Mesendoderm (in vitro differentiated cells): Measurements from ENCODE around the gene COPS7A.

Experiments used
- DNase-seq: peaks from one replicate; pipeline ENCODE4 v3.0.0; 2013
- H2AK5ac ChIP-seq: 2 replicates; pipeline ENCODE4 v1.6.1; 2013; ENCODE audit warnings: low read length, inconsistent platforms
- H2BK120ac ChIP-seq: 2 replicates; pipeline ENCODE4 v1.6.1; 2013; ENCODE audit warnings: low read depth, mild to moderate bottlenecking, low read length, moderate library complexity, mixed read lengths
- H2BK15ac ChIP-seq: replicated peaks from 2 replicates; pipeline ENCODE4 v1.6.1; 2013; ENCODE audit warnings: low read depth, mild to moderate bottlenecking, moderate library complexity
- H2BK5ac ChIP-seq: 2 replicates; pipeline ENCODE4 v1.6.1; 2013; ENCODE audit warnings: low read length, inconsistent platforms
- H3K18ac ChIP-seq: 2 replicates; pipeline ENCODE4 v1.6.1; 2013; ENCODE audit warnings: mild to moderate bottlenecking, low read length, mixed read lengths
- H3K23ac ChIP-seq: one replicate; pipeline ENCODE4 v1.6.1; 2013; ENCODE audit warnings: low read length
- H3K27ac ChIP-seq: 2 replicates; pipeline ENCODE4 v1.5.1; 2013; ENCODE audit warnings: low read depth, mild to moderate bottlenecking, inconsistent platforms, low read length, moderate library complexity
- H3K27me3 ChIP-seq: 2 replicates; pipeline ENCODE4 v1.6.1; 2013; ENCODE audit warnings: low read length, control low read depth, mild to moderate bottlenecking, inconsistent platforms; ENCODE audit not compliant: insufficient read depth, poor library complexity
- H3K36me3 ChIP-seq: 2 replicates; pipeline ENCODE4 v1.6.1; 2013; ENCODE audit warnings: low read length, inconsistent platforms; ENCODE audit not compliant: control insufficient read depth, insufficient read depth
- H3K4ac ChIP-seq: one replicate; pipeline ENCODE4 v1.6.1; 2013; ENCODE audit warnings: low read depth, mild to moderate bottlenecking, low read length, moderate library complexity
- H3K4me1 ChIP-seq: 2 replicates; pipeline ENCODE4 v1.6.1; 2013; ENCODE audit warnings: low read depth, low read length, inconsistent platforms; ENCODE audit not compliant: control insufficient read depth
- H3K4me2 ChIP-seq: 2 replicates; pipeline ENCODE4 v1.6.1; 2013; ENCODE audit warnings: low read length
- H3K4me3 ChIP-seq: 2 replicates; pipeline ENCODE4 v1.5.1; 2013; ENCODE audit warnings: mild to moderate bottlenecking, low read length
- H3K56ac ChIP-seq: one replicate; pipeline ENCODE4 v1.6.1; 2013; ENCODE audit warnings: low read length
- H3K79me1 ChIP-seq: 2 replicates; pipeline ENCODE4 v1.6.1; 2013; ENCODE audit warnings: low read length, inconsistent platforms
- H3K79me2 ChIP-seq: 2 replicates; pipeline ENCODE4 v1.6.1; 2013; ENCODE audit warnings: mild to moderate bottlenecking, low read length; ENCODE audit not compliant: control insufficient read depth, insufficient read depth
- H3K9ac ChIP-seq: 2 replicates; pipeline ENCODE4 v1.6.1; 2013; ENCODE audit warnings: low read length, inconsistent platforms
- H4K5ac ChIP-seq: one replicate; pipeline ENCODE4 v1.6.1; 2013; ENCODE audit warnings: low read length
- H4K8ac ChIP-seq: one replicate; pipeline ENCODE4 v1.6.1; 2013; ENCODE audit warnings: low read depth, mild to moderate bottlenecking, control low read depth, low read length, moderate library complexity
- WGBS: extraction: QIAGEN DNeasy Blood & Tissue Kit; methylation state at CpG from one replicate; pipeline ENCODE4 v1.1.7; 2013; ENCODE audit warnings: low lambda C conversion rate, missing lambda C conversion rate; ENCODE audit not compliant: insufficient coverage; ENCODE audit errors: extremely low coverage; 5-methylcytosine and 5-hydroxymethylcytosine counted together

Gene COPS7A

DNA sequence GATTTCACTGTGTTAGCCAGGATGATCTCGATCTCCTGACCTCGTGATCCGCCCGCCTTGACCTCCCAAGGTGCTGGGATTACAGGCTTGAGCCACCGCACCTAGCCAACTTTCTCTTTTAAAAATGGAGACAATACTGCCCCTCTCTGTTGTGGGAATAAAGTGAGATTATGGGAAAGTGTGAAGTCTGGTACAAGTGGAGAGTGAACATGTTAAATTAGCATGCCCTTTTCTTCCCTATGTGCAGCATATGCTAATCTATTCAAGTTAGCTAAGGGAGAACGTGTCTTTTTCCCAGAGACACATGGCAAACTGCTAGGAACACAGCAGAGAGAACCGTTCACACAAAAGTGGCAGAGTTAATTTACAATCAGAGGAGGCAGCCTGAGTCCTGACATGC lies 1.5 kb downstream of the COPS7A start:
- H3K27ac ChIP-seq, result no peak overlapping the region
- no peaks in the 10 kb centered on the region for H3K79me2 ChIP-seq
- H3K23ac ChIP-seq, result no peak overlapping the region
- H2BK5ac ChIP-seq, result no peak overlapping the region
- no peak overlapping the region for H3K9ac ChIP-seq
- H3K18ac ChIP-seq, result no peak overlapping the region
- H3K4ac ChIP-seq, result no peak overlapping the region
- no peaks in the 10 kb centered on the region for H3K27me3 ChIP-seq
- H2BK120ac ChIP-seq, result no peak overlapping the region
- no peak overlapping the region for H4K8ac ChIP-seq
- no peak overlapping the region for H3K4me2 ChIP-seq
- H3K56ac ChIP-seq, result no peak overlapping the region
- no peak overlapping the region for H2AK5ac ChIP-seq
- no peak overlapping the region for H4K5ac ChIP-seq
- peaks cover 2% of the 10 kb centered on the region for H3K79me1 ChIP-seq
- no peaks in the 10 kb centered on the region for H3K4me1 ChIP-seq
- WGBS, result no CpG with 5 or more reads among the region's 7 CpGs
- no peaks in the 10 kb centered on the region for H3K36me3 ChIP-seq
- DNase-seq, result no peak
- H2BK15ac ChIP-seq, result no peak overlapping the region
- no peak overlapping the region for H3K4me3 ChIP-seq

DNA sequence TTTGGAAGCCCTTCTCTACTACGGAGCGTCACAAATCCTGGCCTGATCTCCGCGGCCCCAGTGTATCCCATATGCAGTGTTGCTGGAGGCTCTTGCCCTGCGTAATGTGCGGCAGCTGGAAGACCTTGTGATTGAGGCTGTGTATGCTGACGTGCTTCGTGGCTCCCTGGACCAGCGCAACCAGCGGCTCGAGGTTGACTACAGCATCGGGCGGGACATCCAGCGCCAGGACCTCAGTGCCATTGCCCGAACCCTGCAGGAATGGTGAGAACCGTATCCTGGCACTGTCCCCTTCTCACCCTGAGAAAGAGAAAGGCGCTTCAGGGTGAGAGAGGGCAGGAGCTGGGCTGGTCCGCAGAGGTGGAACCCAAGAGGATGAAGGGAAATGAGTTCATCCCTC lies 5.3 kb downstream of the COPS7A start:
- WGBS, result no CpG with 5 or more reads among the region's 18 CpGs
- H2BK120ac ChIP-seq, result no peak overlapping the region
- no peak overlapping the region for H3K18ac ChIP-seq
- H3K4me2 ChIP-seq, result no peak overlapping the region
- H2BK5ac ChIP-seq, result no peak overlapping the region
- no peak overlapping the region for H2AK5ac ChIP-seq
- no peak overlapping the region for H3K4ac ChIP-seq
- no peak overlapping the region for H3K23ac ChIP-seq
- no peak overlapping the region for H3K9ac ChIP-seq
- H3K56ac ChIP-seq, result no peak overlapping the region
- H3K36me3 ChIP-seq, result no peaks in the 10 kb centered on the region
- H3K4me3 ChIP-seq, result no peak overlapping the region
- no peak overlapping the region for H2BK15ac ChIP-seq
- no peak overlapping the region for H4K8ac ChIP-seq
- DNase-seq, result no peak
- H3K27ac ChIP-seq, result no peak overlapping the region
- no peaks in the 10 kb centered on the region for H3K4me1 ChIP-seq
- H4K5ac ChIP-seq, result no peak overlapping the region
- peaks cover 2% of the 10 kb centered on the region for H3K79me1 ChIP-seq
- no peaks in the 10 kb centered on the region for H3K27me3 ChIP-seq
- no peaks in the 10 kb centered on the region for H3K79me2 ChIP-seq

DNA sequence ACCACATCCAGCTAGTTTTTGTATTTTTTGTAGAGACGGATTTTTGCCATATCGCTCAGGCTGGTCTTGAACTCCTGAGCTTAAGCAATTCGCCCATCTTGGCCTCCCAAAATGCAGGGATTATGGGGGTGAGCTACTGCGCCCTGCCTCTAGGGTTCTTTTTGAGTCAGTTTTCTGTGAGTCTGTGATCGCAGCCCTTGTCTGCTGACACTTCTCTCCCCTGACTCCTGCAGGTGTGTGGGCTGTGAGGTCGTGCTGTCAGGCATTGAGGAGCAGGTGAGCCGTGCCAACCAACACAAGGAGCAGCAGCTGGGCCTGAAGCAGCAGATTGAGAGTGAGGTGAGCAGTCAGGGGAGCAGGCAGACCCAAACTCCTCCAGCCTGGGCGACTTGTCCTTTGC lies 6.3 kb downstream of the COPS7A start:
- Histone ChIP-seq H3K27ac (no peak overlapping the region), H3K56ac (no peak overlapping the region), H2BK5ac (no peak overlapping the region), H2AK5ac (no peak overlapping the region), H3K36me3 (no peaks in the 10 kb centered on the region), H3K4me3 (no peak overlapping the region), H3K27me3 (no peaks in the 10 kb centered on the region), H3K79me1 (peaks cover 2% of the 10 kb centered on the region), H3K9ac (no peak overlapping the region), H4K5ac (no peak overlapping the region), H4K8ac (no peak overlapping the region), H2BK120ac (no peak overlapping the region), H2BK15ac (no peak overlapping the region), H3K4me1 (no peaks in the 10 kb centered on the region), H3K23ac (no peak overlapping the region), H3K18ac (no peak overlapping the region), H3K79me2 (no peaks in the 10 kb centered on the region), H3K4me2 (no peak overlapping the region), H3K4ac (no peak overlapping the region)
- no CpG with 5 or more reads among the region's 8 CpGs for WGBS
- no peak for DNase-seq

DNA sequence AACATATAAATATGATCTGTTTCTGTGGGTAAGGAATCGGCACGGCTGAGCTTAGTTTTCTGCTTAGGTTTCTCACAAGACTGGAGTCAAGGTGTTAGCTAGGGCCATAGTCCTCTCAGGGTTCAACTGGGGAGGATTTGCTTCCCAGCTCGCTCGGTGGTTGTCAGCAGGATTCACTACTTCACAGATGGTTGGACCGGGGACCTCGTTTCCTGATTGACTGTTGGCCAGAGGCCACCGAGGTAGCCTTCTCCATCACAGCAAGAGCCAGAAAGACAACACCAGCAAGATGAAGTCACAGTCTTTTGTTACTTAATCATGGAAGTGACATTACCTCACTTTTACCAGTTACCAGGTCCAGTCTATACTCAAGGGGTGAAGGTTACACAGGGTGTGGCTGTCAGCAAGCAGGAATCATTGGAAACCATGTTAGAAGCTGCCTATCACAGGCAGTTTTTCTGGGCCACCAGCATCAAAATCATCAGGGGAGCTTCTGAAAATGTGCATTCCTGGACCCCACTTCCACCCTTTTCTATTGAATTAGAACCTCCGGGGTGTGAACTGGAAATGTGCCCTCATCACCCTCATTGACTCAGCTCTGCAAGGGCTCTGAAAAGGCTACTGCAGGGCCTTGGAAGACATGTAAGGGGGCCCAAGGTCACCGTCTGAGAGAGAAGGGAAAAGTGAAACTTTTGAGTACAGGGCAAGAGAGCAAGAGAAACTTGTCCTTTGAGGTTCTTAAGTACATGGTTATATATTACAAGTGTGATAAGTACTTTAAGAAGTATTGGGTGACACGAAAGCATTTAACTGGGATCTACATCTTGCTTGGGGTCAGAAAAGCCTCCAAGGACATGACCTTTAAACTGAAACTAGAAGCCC lies 10.9 kb downstream of the COPS7A start:
- H2BK120ac ChIP-seq, result no peak overlapping the region
- H4K8ac ChIP-seq, result no peak overlapping the region
- no peak overlapping the region for H3K4ac ChIP-seq
- H3K56ac ChIP-seq, result no peak overlapping the region
- H3K18ac ChIP-seq, result no peak overlapping the region
- H3K36me3 ChIP-seq, result no peaks in the 10 kb centered on the region
- no peak overlapping the region for H3K4me3 ChIP-seq
- H4K5ac ChIP-seq, result no peak overlapping the region
- no peak overlapping the region for H3K4me2 ChIP-seq
- H2BK5ac ChIP-seq, result no peak overlapping the region
- H3K23ac ChIP-seq, result no peak overlapping the region
- no peak overlapping the region for H3K9ac ChIP-seq
- no peaks in the 10 kb centered on the region for H3K27me3 ChIP-seq
- no peak overlapping the region for H3K27ac ChIP-seq
- no peaks in the 10 kb centered on the region for H3K79me1 ChIP-seq
- no peaks in the 10 kb centered on the region for H3K79me2 ChIP-seq
- H2BK15ac ChIP-seq, result no peak overlapping the region
- H3K4me1 ChIP-seq, result no peaks in the 10 kb centered on the region
- no peak overlapping the region for H2AK5ac ChIP-seq
- no CpG with 5 or more reads among the region's 10 CpGs for WGBS
- no peak for DNase-seq

DNA sequence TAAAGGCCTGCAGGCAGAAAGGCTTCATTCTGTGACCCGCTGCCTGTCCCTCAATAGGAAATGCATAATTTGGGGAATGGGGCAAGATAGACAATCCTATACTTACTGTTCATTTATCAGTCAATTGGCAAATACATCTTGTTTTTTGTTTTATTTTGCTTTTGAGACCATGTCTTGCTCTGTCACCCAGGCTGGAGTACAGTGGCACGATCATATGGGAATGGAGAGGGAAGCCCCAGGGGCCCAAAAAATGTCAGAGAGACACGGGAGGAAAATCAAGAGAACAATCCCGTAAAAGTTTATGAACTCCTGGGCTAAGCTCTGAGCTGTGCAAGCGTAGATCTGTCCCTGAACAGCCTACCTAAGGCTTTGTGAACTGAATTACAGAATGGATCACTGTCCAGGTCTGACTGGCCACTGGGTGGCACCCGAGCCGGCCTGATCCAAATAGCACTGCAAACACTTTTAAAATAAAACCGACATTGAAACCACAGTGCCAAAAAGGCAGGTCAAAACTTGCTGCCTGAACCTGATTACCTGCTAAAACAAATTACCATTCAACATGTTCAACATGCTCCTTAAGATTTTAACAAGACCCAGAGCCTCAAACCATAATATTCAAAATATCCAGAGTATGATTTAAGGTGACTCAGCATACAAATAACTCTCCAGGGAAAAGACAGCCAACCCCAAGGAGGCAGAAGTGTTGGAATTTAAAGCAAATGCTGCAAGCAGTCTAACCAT lies 11.8 kb downstream of the COPS7A start:
- Histone ChIP-seq H3K27me3 (no peaks in the 10 kb centered on the region), H2BK120ac (no peak overlapping the region), H3K4me1 (no peaks in the 10 kb centered on the region), H3K18ac (no peak overlapping the region), H4K5ac (no peak overlapping the region), H3K23ac (no peak overlapping the region), H3K4me2 (no peak overlapping the region), H3K4ac (no peak overlapping the region), H3K27ac (no peak overlapping the region), H2AK5ac (no peak overlapping the region), H2BK15ac (no peak overlapping the region), H3K9ac (no peak overlapping the region), H4K8ac (no peak overlapping the region), H3K79me2 (no peaks in the 10 kb centered on the region), H3K56ac (no peak overlapping the region), H3K36me3 (no peaks in the 10 kb centered on the region), H3K4me3 (no peak overlapping the region), H3K79me1 (no peaks in the 10 kb centered on the region), H2BK5ac (no peak overlapping the region)
- DNase-seq, result peak; percentile 60
- WGBS, result no CpG with 5 or more reads among the region's 8 CpGs
